Activated CD4-positive, alpha-beta T cell treated with anti-CD3 and anti-CD28 coated beads, Interleukin-2, amount 50 U/mL, for 24 hours (primary cell): ENCODE data around the gene CASP1.

ENCODE experiments used
- DNase-seq, 2 donors: peaks; one replicate each; pipeline ENCODE4 v3.0.0-alpha.2; 2020; ENCODE audit warnings: low read depth in 1 of 2, low spot score in 1 of 2

CASP1 gene

GRCh38 chr11:104995001-104995408 is 39.9 kb downstream of the CASP1 start:
- no peak for DNase-seq

GRCh38 chr11:104992781-104993180 is 42.2 kb downstream of the CASP1 start:
- no peak for DNase-seq

DNA sequence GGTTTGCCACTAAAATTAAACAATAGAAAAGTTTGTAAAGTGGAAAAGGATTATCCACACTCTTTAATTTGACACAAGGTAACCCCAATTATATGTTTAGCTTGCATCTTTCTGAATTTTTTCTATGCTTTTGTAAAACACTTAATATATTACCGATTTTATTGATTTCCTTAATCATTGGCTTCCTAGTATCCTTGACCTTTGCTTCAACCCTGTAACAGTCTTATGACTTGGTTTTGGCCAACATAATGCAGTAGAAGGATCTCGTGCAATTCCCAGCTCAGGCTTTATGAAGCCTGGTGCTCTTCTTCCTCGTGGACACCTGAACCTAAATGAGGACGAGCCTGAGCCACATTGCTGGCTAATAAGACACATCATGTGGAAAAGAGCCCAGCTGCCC is 43.0 kb downstream of the CASP1 start:
- no peak for DNase-seq

- DNase-seq, result no peak
These were observed 50.1 kb downstream of the CASP1 start for GRCh38 chr11:104984808-104985207.

DNA sequence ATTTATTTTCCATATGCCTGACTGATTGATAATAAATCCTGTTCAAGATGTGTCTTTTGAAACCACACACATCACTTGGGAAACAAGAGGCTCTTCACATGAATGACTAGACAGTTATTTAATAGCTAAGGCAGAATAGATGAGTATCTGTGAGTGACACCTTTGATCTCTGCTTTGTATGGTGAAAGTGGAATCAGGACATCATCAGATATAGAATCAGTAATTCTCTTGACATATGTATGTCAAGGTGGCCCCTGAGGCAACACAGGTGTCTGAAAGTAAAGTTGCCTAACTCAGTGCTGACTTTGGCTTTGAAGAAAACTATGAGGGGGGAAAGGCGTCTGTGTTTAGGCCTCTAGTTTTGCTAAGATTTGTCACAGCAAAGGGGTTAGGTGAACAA is 55.1 kb downstream of the CASP1 start:
- no peak for DNase-seq
